Thyroid gland (tissue), 4 donors: Measurements from ENCODE around the gene PRRT1B.

Experiments used
- POLR2A ChIP-seq, 2 donors: fragments of 450-650 bp; IDR thresholded peaks; one replicate each; pipeline ENCODE4 v1.6.1; 2017; ENCODE audit warnings: antibody characterized with exemption in 2 of 2, mild to moderate bottlenecking in 2 of 2, moderate library complexity in 1 of 2
- TF ChIP-seq, protein P1 (sequence below), 6 experiments: fragments of 200-600 bp in 3 of 6; fragments of 450-650 bp in 3 of 6; sonication (generic) in 3 of 6; IDR thresholded peaks; one replicate each; pipeline ENCODE4 v1.5.1; 2016 to 2019; ENCODE audit warnings: antibody characterized with exemption in 6 of 6, mild to moderate bottlenecking in 2 of 6, inconsistent platforms in 1 of 6, moderate library complexity in 1 of 6

DNA sequence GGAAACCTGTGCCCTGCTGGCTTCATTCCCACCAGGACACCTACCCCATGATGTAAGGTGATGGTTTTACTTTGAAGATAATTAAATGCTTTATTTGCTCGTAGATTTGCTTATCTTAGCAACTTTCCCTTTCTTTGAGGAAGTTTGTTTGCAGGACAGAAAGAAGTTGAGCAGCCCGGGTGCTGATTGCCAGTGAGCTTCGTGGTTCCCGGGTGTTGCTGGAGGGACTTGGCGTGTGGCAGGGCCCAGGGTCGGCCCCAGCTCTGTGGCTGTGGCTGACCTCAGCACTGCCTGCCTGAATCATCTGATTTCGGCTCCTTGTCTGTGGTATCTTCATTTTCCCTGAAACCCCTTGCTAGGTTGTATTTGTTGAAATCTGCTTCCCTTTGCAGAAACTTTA lies 33.9 kb upstream of the PRRT1B start:
- TF ChIP-seq, protein P1, sequence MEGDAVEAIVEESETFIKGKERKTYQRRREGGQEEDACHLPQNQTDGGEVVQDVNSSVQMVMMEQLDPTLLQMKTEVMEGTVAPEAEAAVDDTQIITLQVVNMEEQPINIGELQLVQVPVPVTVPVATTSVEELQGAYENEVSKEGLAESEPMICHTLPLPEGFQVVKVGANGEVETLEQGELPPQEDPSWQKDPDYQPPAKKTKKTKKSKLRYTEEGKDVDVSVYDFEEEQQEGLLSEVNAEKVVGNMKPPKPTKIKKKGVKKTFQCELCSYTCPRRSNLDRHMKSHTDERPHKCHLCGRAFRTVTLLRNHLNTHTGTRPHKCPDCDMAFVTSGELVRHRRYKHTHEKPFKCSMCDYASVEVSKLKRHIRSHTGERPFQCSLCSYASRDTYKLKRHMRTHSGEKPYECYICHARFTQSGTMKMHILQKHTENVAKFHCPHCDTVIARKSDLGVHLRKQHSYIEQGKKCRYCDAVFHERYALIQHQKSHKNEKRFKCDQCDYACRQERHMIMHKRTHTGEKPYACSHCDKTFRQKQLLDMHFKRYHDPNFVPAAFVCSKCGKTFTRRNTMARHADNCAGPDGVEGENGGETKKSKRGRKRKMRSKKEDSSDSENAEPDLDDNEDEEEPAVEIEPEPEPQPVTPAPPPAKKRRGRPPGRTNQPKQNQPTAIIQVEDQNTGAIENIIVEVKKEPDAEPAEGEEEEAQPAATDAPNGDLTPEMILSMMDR (IDR thresholded peaks at IDR 0.05), result no peak
- TF ChIP-seq POLR2A (IDR thresholded peaks at IDR 0.05), result no peak
